ENCODE measurements around the gene PTPRN2.

DNA sequence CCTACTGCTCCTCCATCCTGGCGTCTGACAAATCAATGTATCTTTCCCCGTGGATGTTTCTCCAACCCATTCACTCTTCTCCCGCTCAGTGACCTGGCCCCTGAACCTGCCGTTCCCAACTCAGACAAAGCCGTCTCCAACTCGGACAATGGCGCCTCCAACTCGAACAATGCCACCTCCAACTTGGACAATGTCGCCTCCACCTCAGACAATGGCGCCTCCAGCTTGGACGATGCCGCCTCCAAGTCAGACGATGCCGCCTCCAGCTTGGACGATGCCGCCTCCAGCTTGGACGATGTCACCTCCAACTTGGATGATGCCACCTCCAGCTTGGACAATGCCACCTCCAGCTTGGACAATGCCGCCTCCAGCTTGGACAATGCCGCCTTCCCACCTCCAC lies 642.2 kb downstream of the PTPRN2 start:
- TF ChIP-seq CTCF (conservative IDR thresholded peaks at IDR 0.05) (no peak), EZH2 (IDR thresholded peaks at IDR 0.05; ENCODE audit: low read depth) (no peak)

Measured in PC-9 (cell line).